Fibroblast of lung (primary cell): ENCODE data around the gene GRIK2. TPM values are rescaled to one million over a fixed set of nuclear protein-coding genes. Genes with fewer than 3 reads are reported as not detected.

Experiments used
- DNase-seq, 2 donors: peaks; one replicate each; pipeline versions ENCODE4 v3.0.0 to v3.0.0-alpha.2; 2010; ENCODE audit warnings: low read depth in 2 of 2
- H2AFZ ChIP-seq: 2 replicates; pipeline ENCODE4 v1.5.1; 2012; ENCODE audit warnings: low read length, control low read depth, inconsistent platforms
- H3K27ac ChIP-seq: 2 replicates; pipeline ENCODE4 v1.5.1; 2011; ENCODE audit warnings: low read length, control low read depth; ENCODE audit not compliant: insufficient read depth
- H3K27me3 ChIP-seq: 2 replicates; pipeline ENCODE4 v1.5.1; 2011; ENCODE audit warnings: mild to moderate bottlenecking, low read length; ENCODE audit not compliant: control insufficient read depth, insufficient read depth
- H3K36me3 ChIP-seq: 2 replicates; pipeline ENCODE4 v1.5.1; 2011; ENCODE audit warnings: low read length; ENCODE audit not compliant: control insufficient read depth, insufficient read depth
- H3K4me1 ChIP-seq: 2 replicates; pipeline ENCODE4 v1.5.1; 2011; ENCODE audit warnings: low read length; ENCODE audit not compliant: control insufficient read depth, insufficient read depth; ENCODE audit errors: extremely low read depth
- H3K4me2 ChIP-seq: 2 replicates; pipeline ENCODE4 v1.5.1; 2011; ENCODE audit warnings: low read length, control low read depth; ENCODE audit not compliant: insufficient read depth; ENCODE audit errors: extremely low read depth
- H3K4me3 ChIP-seq, 4 experiments: fragments of 200-600 bp in 1 of 4; sonication (generic) in 1 of 4; replicated peaks in 1 of 4; 2 replicates each; pipeline ENCODE4 v1.5.1; 2011 to 2016; ENCODE audit warnings: low read length in 4 of 4, low read depth in 3 of 4, mild to moderate bottlenecking in 3 of 4, control low read depth in 2 of 4, inconsistent platforms in 1 of 4, mixed read lengths in 1 of 4; ENCODE audit not compliant: insufficient read depth in 1 of 4; ENCODE audit errors: control extremely low read depth in 1 of 4
- H3K79me2 ChIP-seq: 2 replicates; pipeline ENCODE4 v1.5.1; 2012; ENCODE audit warnings: mild to moderate bottlenecking, low read length, inconsistent platforms; ENCODE audit not compliant: control insufficient read depth, insufficient read depth
- H3K9ac ChIP-seq: 2 replicates; pipeline ENCODE4 v1.5.1; 2011; ENCODE audit warnings: mild to moderate bottlenecking, low read length, control low read depth; ENCODE audit not compliant: insufficient read depth
- H3K9me3 ChIP-seq: 2 replicates; pipeline ENCODE4 v1.5.1; 2012; ENCODE audit warnings: low read depth, low read length; ENCODE audit not compliant: control insufficient read depth, insufficient read depth
- H4K20me1 ChIP-seq: 2 replicates; pipeline ENCODE4 v1.5.1; 2011; ENCODE audit warnings: low read length; ENCODE audit not compliant: control insufficient read depth, insufficient read depth; ENCODE audit errors: extremely low read depth
- EZH2 ChIP-seq: IDR thresholded peaks from 2 replicates; pipeline ENCODE4 v1.5.1; 2012; ENCODE audit warnings: low read length, control low read depth, mild to moderate bottlenecking; ENCODE audit errors: missing control alignments
- polyA plus RNA-seq, 2 donors: library from polyadenylated mRNA; depleted of rRNA in 1 of 2; stranded (reverse) in 1 of 2; unstranded in 1 of 2; fragments of >200 nt; gene quantifications; 2 replicates each; pipeline ENCODE4 v1.2.1, GENCODE V29; 2011 to 2012; ENCODE audit warnings: missing spikeins in 1 of 2
- total RNA-seq: library from RNA; depleted of rRNA; stranded (reverse); fragments of >200 nt; gene quantifications from 2 replicates; pipeline ENCODE4 v1.2.1, GENCODE V29; 2014
- TF ChIP-seq, protein P1 (sequence below), 2 donors: IDR thresholded peaks in 1 of 2; conservative IDR thresholded peaks in 1 of 2; 1 replicate in 1 of 2; 2 replicates in 1 of 2; pipeline ENCODE4 v1.5.1; 2011 to 2012; ENCODE audit warnings: low read length in 2 of 2, control low read depth in 1 of 2, inconsistent platforms in 1 of 2, low read depth in 1 of 2, mild to moderate bottlenecking in 1 of 2

Gene GRIK2
- total and polyA plus RNA-seq, 2 donors (not counting 1 experiment from before 2014, with no cell fraction given), result 0.33 to 0.40 TPM

GRCh38 chr6:101396548-101397173, 3.2 kb downstream of the GRIK2 start:
- peak; percentile 38 to 48 for DNase-seq
- no peak for TF ChIP-seq EZH2
- TF ChIP-seq, protein P1, sequence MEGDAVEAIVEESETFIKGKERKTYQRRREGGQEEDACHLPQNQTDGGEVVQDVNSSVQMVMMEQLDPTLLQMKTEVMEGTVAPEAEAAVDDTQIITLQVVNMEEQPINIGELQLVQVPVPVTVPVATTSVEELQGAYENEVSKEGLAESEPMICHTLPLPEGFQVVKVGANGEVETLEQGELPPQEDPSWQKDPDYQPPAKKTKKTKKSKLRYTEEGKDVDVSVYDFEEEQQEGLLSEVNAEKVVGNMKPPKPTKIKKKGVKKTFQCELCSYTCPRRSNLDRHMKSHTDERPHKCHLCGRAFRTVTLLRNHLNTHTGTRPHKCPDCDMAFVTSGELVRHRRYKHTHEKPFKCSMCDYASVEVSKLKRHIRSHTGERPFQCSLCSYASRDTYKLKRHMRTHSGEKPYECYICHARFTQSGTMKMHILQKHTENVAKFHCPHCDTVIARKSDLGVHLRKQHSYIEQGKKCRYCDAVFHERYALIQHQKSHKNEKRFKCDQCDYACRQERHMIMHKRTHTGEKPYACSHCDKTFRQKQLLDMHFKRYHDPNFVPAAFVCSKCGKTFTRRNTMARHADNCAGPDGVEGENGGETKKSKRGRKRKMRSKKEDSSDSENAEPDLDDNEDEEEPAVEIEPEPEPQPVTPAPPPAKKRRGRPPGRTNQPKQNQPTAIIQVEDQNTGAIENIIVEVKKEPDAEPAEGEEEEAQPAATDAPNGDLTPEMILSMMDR (conservative IDR thresholded peaks at IDR 0.05 in 1 of 2, IDR thresholded peaks at IDR 0.05 in 1 of 2; ENCODE audit: low read depth in 1 of 2, low read length in 2 of 2), result no peak

DNA sequence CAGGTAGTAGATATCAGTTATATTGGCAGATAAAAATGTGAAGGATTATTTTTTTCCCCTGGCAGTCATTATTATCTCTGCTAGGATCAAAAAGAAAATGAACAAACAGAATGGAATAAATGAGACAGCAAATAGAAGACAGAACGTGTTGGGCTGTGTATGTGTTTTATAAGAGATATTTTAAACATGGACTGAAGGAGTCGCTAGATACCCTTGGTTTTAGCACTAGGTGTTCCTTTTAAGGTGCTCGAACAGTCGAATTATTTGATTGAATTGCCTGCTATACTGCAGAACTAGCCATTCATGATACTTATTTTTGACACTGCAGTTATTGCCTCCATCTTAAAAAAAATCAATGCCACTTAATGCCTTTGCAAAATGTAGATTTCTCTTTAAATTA, 3.7 kb downstream of the GRIK2 start:
- H3K4me3 ChIP-seq, result no peak overlapping the region
- H3K27ac ChIP-seq, result no peak overlapping the region
- H3K4me1 ChIP-seq, result no peaks in the 10 kb centered on the region
- TF ChIP-seq, protein P1 (conservative IDR thresholded peaks at IDR 0.05 in 1 of 2, IDR thresholded peaks at IDR 0.05 in 1 of 2; ENCODE audit: low read depth in 1 of 2, low read length in 2 of 2), result no peak
- TF ChIP-seq EZH2, result no peak
- peaks cover 4% of the 10 kb centered on the region for H3K27me3 ChIP-seq
- no peak overlapping the region for H3K9ac ChIP-seq
- no peaks in the 10 kb centered on the region for H3K36me3 ChIP-seq
- H3K9me3 ChIP-seq, result no peaks in the 10 kb centered on the region
- no peak overlapping the region for H3K4me2 ChIP-seq
- H4K20me1 ChIP-seq, result no peaks in the 10 kb centered on the region
- H3K79me2 ChIP-seq, result no peaks in the 10 kb centered on the region
- no peak overlapping the region for H2AFZ ChIP-seq
- DNase-seq, result peak; percentile 2 to 20

More at GRCh38 chr6:101396548-101397173, 3.2 kb downstream of the GRIK2 start:
- H3K27me3 ChIP-seq, result peaks cover 4% of the 10 kb centered on the region
- no peak overlapping the region for H3K27ac ChIP-seq
- no peak overlapping the region for H3K4me2 ChIP-seq
- no peaks in the 10 kb centered on the region for H3K36me3 ChIP-seq
- no peaks in the 10 kb centered on the region for H3K9me3 ChIP-seq
- no peak overlapping the region for H2AFZ ChIP-seq
- H3K4me3 ChIP-seq, result no peak overlapping the region
- H3K9ac ChIP-seq, result no peak overlapping the region
- H4K20me1 ChIP-seq, result no peaks in the 10 kb centered on the region
- H3K79me2 ChIP-seq, result no peaks in the 10 kb centered on the region
- no peaks in the 10 kb centered on the region for H3K4me1 ChIP-seq

DNA sequence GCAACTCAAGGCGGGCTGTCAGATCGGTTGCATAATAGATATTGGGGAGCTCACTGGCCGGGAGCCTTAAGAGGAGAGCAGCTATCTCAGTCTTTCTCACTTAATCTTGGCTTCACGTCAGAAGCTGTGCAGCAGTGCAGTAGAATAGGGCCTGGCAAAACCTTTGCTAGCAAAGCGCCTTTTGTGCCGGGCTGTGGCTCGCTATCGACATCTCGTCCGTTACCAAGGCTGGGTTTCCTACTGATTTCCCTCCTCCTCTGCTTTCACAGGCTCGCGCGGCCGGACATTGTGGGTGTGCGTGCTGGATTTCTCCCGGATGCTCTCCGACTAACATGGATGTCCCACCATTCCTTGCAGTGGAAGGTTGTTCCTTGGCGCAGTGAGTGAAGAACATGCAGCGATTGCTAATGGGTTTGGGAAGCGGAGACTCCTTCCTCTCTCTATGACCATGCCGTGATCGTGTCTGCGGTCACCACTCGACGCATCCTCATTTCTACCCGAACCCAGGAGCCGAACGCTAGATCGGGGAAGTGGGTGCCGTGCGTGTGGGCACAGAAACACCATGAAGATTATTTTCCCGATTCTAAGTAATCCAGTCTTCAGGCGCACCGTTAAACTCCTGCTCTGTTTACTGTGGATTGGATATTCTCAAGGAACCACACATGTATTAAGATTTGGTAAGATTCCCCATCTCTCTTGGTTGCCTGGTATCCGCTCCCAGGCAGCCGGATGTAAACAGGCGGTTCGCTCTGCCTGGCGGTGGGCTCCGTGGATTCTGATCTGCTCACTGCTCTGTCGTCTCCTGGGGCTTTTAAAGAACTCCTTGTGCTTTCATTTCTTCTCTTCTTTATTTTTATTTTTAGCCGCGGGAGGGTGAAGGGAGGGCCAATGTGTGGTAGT, 5.5 kb downstream of the GRIK2 start:
- Histone ChIP-seq H3K27ac (no peak overlapping the region), H4K20me1 (no peaks in the 10 kb centered on the region), H3K79me2 (no peaks in the 10 kb centered on the region), H2AFZ (no peak overlapping the region), H3K9ac (no peak overlapping the region), H3K9me3 (no peaks in the 10 kb centered on the region), H3K4me2 (no peak overlapping the region), H3K36me3 (no peaks in the 10 kb centered on the region), H3K4me3 (no peak overlapping the region), H3K4me1 (no peaks in the 10 kb centered on the region), H3K27me3 (peaks cover 2% of the 10 kb centered on the region)
- DNase-seq, result peak in 1 of 2 donors; percentile 14
- TF ChIP-seq EZH2, result no peak
- TF ChIP-seq, protein P1 (conservative IDR thresholded peaks at IDR 0.05 in 1 of 2, IDR thresholded peaks at IDR 0.05 in 1 of 2; ENCODE audit: low read depth in 1 of 2, low read length in 2 of 2), result no peak
